ENCODE results near the gene THRAP3.
"Not testable (repeated sequence)": the region's sequence is repeated elsewhere in the genome, so short reads cannot be mapped to it uniquely, and the experiment has no call there.

The THRAP3 gene

GRCh38 chr1:36208978-36209703 is 15.1 kb upstream of the THRAP3 start:
- DNase-seq, result no peak

GRCh38 chr1:36211307-36211706 is 12.9 kb upstream of the THRAP3 start:
- no peak for DNase-seq

DNA sequence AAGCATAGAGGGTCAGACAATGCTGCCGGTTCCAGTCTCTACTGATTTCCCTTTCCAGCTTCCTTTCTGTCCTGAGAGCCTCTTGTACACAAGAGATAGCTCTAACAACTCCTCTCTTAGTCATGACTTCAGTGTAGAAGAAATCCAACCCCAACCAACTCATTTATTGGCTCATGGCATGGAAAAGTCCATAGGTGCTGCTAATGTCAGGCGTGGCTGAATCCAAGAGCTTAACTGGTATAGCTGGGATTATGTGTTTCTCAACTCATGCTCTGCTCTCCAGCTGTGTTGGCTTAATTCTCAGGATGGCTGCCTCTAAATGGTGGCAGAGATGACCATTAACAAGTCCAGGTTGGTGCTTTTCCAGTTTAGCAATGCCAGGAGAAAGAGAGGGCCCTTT is 12.4 kb upstream of the THRAP3 start:
- no peak for DNase-seq

- DNase-seq, result no peak
Observed at GRCh38 chr1:36212782-36213181, 11.5 kb upstream of the THRAP3 start.

- no peak for DNase-seq
Observed at GRCh38 chr1:36217670-36218069, 6.6 kb upstream of the THRAP3 start.

DNA sequence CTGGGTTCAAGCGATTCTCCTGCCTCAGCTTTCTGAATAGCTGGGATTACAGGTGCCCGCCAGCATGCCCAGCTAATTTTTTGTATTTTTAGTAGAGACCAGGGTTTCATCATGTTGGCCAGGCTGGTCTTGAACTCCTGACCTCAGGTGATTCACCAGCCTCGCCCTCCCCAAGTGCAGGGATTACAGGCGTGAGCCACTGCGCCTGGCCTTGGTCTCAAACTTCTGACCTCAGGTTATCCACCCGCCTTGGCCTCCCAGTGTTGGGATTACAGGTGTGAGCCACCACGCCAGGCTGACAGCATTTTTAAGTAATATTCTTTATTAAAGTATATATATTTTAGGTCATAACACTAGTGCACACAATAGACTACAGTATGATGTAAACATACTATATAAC is 2.3 kb upstream of the THRAP3 start:
- not testable (repeated sequence) for DNase-seq

DNA sequence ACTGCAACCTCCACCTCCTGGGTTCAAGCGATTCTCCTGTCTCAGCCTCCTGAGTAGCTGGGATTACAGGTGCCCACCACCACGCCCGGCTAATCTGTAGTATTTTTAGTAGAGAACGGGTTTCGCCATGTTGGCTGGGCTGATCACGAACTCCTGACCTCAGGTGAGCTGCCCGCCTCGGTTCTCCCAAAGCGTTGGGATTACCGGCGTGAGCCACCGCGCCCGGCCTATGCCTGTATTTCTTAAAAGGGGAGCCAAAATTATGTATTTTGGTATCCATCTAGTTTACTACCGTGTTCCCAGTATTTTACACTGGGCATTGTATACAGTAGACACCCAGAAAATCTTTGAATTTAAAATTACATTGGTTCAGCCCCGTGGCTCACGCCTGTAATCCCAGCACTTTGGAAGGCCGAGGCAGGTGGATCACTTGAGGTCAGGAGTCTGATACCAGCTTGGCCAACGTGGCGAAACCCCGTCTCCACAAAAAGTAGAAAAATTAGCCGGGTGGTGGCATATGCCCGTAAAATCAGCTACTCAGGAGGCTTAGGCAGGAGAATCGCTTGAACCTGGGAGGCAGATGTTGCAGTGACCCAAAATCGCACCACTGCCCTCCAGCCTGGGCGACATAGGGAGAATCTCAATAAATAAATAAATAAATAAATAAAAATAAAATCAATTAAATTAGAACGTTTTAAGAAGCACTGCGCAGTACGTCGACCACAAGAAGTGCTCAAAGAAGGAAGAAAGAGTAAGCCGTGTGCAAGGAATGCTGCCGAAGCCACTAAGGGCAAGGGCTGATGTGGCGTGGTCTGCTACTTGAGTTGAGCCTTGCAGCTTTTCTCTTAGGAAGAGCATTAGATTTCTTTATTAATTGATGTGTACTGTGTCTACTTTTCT is 1.5 kb upstream of the THRAP3 start:
- DNase-seq, result no peak

DNA sequence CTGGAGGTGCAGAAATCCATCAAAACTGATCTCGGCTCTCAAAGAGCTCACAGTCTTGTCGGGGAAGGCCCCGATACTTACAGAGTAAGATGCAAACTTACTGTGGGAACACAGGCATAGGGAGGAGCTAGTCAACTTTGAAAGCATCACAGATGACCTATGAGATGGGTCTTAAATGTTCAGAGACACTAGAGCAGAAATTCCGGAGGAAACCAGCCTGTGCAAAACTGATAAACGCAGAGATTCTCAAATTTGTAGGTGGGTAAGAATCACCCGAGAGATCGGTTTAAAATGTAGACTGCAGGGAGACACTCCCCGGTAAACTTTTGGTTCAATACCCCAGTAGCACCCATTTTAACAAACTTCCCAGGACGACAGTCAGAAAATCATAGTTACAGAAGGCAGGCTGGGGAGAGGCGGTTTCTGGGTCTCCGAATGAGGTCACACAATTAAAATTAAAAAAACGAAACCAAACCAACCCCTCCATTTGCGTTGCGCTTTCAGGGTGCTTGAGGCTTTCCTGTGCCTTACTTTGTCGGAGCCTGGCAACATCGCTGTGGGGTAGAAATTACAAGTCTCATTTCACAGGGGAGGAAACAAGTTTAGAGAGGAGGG is 755 bp upstream of the THRAP3 start:
- DNase-seq, result peak; percentile 71

DNA sequence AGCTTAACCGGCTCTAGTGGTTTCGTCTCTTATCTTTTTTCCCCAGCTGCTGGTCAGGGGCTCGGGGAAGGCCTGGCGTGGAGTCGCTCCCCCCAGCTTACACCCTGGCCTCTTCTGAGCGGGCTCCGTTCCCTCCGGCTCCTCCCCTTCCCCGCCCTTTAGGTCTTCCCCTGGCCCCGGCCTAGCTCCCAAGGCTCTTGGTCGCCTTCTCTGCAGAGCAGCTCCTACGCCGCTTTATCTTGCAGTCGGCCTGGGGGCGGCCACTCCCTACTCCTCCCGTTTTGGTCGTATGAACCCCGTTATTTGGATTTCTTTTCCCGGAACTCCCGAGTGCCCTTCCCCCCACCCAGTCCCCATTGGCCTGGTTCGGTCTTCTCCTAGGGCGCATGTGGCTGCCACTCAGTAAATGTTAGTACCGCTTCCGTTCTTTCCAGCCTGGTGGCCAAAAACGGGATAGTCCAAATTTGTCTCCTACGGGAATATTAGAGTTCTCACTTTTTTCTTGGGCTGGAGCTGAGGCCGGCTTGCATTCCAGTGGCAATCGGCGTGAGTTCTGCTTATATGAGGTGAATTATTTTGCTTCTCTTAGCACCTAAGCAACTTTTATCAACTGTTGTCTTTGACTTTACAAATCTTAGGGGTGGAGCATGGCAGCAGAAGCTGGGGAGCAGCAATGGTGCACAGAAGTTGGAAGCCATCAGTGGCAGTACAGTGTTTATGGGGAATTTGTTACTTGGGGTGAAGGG is 467 bp downstream of the THRAP3 start:
- no peak for DNase-seq

DNA sequence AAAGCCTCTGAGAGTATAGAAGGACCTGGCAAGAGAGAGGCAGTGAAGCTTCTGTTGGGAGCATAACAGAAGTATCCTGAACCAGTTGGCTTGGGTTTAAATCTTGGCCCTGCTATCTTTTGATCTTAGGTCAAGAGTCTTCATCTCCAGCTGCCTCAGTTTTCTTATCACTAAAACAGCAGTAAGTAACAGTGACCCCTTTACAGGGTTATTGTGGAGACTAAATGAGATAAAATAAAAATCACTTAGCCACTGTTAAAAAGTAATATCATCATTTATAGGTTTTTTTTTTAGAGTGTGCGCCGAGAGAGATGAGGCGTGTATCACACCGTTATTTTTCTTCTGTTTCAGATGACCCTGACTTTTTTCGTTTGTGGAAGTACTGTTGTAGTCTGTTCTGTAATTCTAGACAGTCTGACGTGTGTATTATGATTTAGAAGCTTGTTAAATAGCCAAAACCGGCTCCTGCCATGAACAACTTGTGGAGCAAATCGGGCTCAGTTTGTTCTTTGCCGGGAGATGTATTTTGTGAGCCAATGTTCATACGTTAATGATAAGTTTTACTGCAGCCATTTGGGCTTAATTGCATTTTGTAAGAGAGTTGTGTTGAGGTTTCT is 1.1 kb downstream of the THRAP3 start:
- no peak for DNase-seq

- DNase-seq, result not testable (repeated sequence)
Observed at GRCh38 chr1:36230279-36230678, 6.0 kb downstream of the THRAP3 start.

GRCh38 chr1:36231191-36231590 is 6.9 kb downstream of the THRAP3 start:
- no peak for DNase-seq

GRCh38 chr1:36232212-36233095 is 8.2 kb downstream of the THRAP3 start:
- DNase-seq, result no peak

DNA sequence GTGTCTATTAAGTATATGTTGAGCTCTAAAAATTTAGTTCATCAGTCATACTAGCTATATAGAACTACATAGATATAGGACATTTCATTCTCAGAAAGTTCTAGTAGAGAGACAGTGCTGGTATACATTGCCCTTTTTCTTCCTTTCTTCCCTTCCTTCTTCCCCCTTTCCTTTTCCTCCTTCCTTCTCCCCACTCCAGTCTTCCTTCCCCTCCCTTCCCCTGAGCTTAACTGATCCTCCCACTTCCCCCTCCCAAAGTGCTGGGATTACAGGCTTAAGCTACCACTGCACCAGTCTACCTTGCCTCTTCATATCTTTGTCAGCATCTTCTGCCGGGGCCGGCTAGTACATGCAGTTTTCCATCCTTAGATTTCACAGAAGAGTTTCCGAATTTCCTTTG is 12.1 kb downstream of the THRAP3 start:
- no peak for DNase-seq

DNA sequence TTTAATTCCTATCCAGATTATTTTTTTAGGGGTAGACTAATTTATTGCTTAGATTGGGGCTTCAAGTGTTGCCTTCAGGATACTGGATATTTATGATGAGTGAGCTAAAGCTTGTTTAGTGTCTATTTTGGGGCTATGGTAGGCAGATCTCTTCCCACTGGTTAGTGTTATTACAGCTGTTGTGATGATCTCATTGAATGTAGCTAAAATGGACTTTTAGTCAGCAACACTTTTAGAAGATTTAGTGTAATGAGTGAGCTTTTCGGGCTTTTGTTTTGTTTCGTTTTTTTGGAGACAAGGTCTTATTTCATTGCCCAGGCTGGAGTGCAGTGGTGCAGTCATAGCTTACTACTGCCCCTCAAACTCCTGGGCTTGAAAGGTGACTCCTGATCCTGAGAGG is 14.2 kb downstream of the THRAP3 start:
- DNase-seq, result no peak

DNA sequence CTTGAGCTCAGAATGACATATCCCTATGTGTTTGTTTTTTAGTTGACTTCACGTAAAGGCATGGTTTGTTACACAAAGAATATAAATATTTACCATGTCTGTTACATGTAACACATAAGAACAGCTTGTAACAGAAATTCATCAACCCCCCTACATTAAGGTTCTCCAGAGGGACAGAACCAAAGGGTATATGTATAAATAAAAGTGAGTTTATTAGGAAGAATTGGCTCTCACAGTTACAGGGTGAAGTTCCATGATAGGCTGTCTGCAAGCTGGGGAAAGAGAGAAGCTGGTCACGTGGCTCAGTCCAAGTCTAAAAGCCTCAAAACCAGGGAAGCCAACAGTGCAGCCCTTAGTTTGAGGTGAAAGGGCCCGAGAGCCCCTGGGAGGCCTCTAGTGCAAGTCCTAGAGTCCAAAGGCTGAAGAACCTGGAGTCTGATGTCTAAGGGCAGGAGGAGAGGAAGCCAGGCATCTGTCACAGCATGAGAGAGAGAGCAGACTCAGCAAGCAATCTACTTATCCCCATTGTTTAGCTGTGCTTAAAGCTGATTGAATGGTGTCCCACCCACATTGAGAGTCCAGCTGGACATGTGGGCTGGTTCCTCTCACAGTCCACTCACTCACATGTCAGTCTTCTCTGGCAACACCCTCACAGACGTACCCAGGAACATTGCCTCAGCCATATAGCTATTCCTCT is 15.8 kb downstream of the THRAP3 start:
- no peak for DNase-seq

GRCh38 chr1:36247538-36247937 is 23.3 kb downstream of the THRAP3 start:
- DNase-seq, result no peak

- DNase-seq, result no peak
Observed at GRCh38 chr1:36248250-36248894, 24.1 kb downstream of the THRAP3 start.

DNA sequence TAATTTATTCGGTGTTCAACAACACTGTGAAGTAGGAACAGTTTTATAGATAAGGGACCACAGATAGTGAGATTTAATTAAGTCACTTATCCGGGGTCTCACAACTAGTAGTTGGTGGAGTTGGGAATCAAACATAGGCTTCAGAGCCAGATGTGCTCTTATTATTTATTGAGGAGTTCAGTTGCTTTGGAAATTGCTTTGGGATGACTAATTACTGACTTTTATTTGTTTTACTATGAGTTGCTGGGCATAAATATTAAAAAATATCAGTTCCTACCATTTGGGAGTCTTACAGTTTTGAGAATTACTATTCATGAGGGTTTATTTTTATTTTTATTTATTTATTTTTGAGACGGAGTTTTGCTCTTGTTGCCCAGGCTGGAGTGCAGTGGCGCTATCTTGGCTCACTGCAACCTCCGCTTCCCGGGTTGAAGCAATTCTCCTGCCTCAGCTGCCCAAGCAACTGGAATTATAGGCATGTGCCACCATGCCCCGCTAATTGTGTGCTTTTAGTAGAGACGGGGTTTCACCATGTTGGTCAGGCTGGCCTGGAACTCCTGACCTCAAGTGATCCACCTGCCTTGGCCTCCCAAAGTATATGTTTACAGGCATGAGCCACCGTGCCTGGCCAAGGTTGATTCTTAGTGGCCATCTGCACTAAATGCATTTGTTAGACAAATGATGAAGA is 27.7 kb downstream of the THRAP3 start:
- no peak for DNase-seq

- DNase-seq, result not testable (repeated sequence)
Observed at GRCh38 chr1:36252482-36252824, 28.2 kb downstream of the THRAP3 start.

Data from CD4-positive, alpha-beta T cell treated with Interleukin-4 for 4 hours (primary cell).